ENCODE results near the gene METTL5. TPM values are rescaled to one million over a fixed set of nuclear protein-coding genes. Genes with fewer than 3 reads are reported as not detected.

METTL5 gene
- total RNA-seq, 3 donors from 2014 or later = 33.3 to 60.3 (median 42.3) TPM

- H3K4me3 ChIP-seq = no peak overlapping the region
- H3K4me1 ChIP-seq (ENCODE audit: low read depth) = peaks cover 4% of the 10 kb centered on the region
- no peak for DNase-seq
- no peaks in the 10 kb centered on the region for H3K36me3 ChIP-seq (ENCODE audit: low read depth)
- intact Hi-C loops (cut with DNase I, micrococcal nuclease) = no loop called here
- ATAC-seq = no peak
- no peaks in the 10 kb centered on the region for H3K9me3 ChIP-seq
- TF ChIP-seq CTCF (IDR thresholded peaks at IDR 0.05) = no peak
Measured at GRCh38 chr2:169765523-169765922, 59.2 kb downstream of the METTL5 start.

GRCh38 chr2:169761970-169762292, 62.8 kb downstream of the METTL5 start:
- H3K9me3 ChIP-seq = no peaks in the 10 kb centered on the region
- H3K4me1 ChIP-seq (ENCODE audit: low read depth) = no peaks in the 10 kb centered on the region
- no peak overlapping the region for H3K4me3 ChIP-seq
- intact Hi-C loops (cut with DNase I, micrococcal nuclease) = no loop called here
- TF ChIP-seq CTCF (IDR thresholded peaks at IDR 0.05) = no peak
- DNase-seq (no peak), ATAC-seq (peak; percentile 37)
- H3K36me3 ChIP-seq (ENCODE audit: low read depth) = no peaks in the 10 kb centered on the region

Other genes starting within 250 kb of the METTL5 start
- gene PPIG, start 240.6 kb downstream of the METTL5 start, total RNA-seq = 10 to 100 TPM; 45.8 to 66.9 (median 49.2) TPM
- gene CFAP210, start 130.5 kb downstream of the METTL5 start, total RNA-seq = not detected
- 10 to 100 TPM in 2 of 3 donors, 1 to 10 TPM in 1; 7.3 to 11.4 (median 10.7) TPM for gene PHOSPHO2, start 130.4 kb downstream of the METTL5 start, total RNA-seq
- 10 to 100 TPM; 12.1 to 57.4 (median 13.1) TPM for gene KLHL23, start 91.1 kb downstream of the METTL5 start, total RNA-seq
- 10 to 100 TPM; 29.2 to 72.3 (median 52.9) TPM for gene SSB, start 26.0 kb downstream of the METTL5 start, total RNA-seq
- gene UBR3, start 2.5 kb upstream of the METTL5 start, total RNA-seq = 10 to 100 TPM; 32.5 to 65.8 (median 39.6) TPM

All from mucosa of descending colon (tissue), 3 donors.